HCT116 (cell line): ENCODE measurements around the gene MTHFSD. TPM values are rescaled to one million over a fixed set of nuclear protein-coding genes. Genes with fewer than 3 reads are reported as not detected.

Experiments used
- ATAC-seq: fragments of 200-7000 bp; cut with Tn5 transposase; 2 replicates; pipeline ENCODE4 v1.9.1; 2020; ENCODE audit warnings: mild to moderate bottlenecking, moderate library complexity
- BruUV-seq: library from RNA; stranded (reverse); fragments of 400-500 nt; replicated peaks from 2 replicates; lab custom pipeline; 2021; lab: Mats Ljungman, UMichigan
- CTCF ChIA-PET: fragments of 300-600 bp; sonication (Branson Sonifier 250); formaldehyde crosslinking; loops from one replicate; lab custom pipeline; 2021; ENCODE audit warnings: antibody characterized with exemption; lab: Charles Lee
- POLR2A ChIA-PET: fragments of 300-600, 350-600 bp; sonication (Branson Sonifier 250); formaldehyde crosslinking; loops from one replicate; lab custom pipeline; 2021; ENCODE audit warnings: antibody characterized with exemption; lab: Charles Lee
- RAD21 ChIA-PET, 2 experiments: fragments of 300-600 bp; sonication (Branson Sonifier 250); formaldehyde crosslinking; loops; one replicate each; lab custom pipeline; 2023; ENCODE audit warnings: low total read pairs in 2 of 2; ENCODE audit not compliant: uncharacterized antibody in 2 of 2, unreplicated experiment in 2 of 2, low non-redundant PET in 1 of 2; lab: Charles Lee
- DNase-seq: peaks from one replicate; pipeline ENCODE4 v3.0.0-alpha.2; 2010; ENCODE audit warnings: low read depth, low spot score
- H2AFZ ChIP-seq: fragments of 200-600 bp; shearing (Covaris generic), sonication (generic); 2 replicates; pipeline ENCODE4 v1.6.1; 2017; ENCODE audit warnings: low read depth, mixed run types, mixed read lengths, antibody characterized with exemption, low read length; ENCODE audit not compliant: poor library complexity, severe bottlenecking
- H3K27ac ChIP-seq: 2 replicates; pipeline ENCODE4 v1.5.1; 2012; ENCODE audit warnings: low read depth, low read length
- H3K27me3 ChIP-seq: fragments of 200-600 bp; sonication (generic); 2 replicates; pipeline ENCODE4 v1.6.1; 2016; ENCODE audit warnings: mixed run types, low read length, mixed read lengths; ENCODE audit not compliant: insufficient read depth
- H3K36me3 ChIP-seq, 2 experiments: fragments of 200-500 bp in 1 of 2; fragments of 200-600 bp in 1 of 2; sonication (Bioruptor generic) in 1 of 2; sonication (generic) in 1 of 2; 2 replicates each; pipeline versions ENCODE4 v1.5.1 to v1.6.1; 2014 to 2016; ENCODE audit warnings: low read length in 2 of 2, inconsistent platforms in 1 of 2, mixed read lengths in 1 of 2, mixed run types in 1 of 2; ENCODE audit not compliant: insufficient read depth in 2 of 2, control insufficient read depth in 1 of 2
- H3K4me1 ChIP-seq, 2 experiments: fragments of 200-600 bp in 1 of 2; sonication (generic) in 1 of 2; 2 replicates each; pipeline versions ENCODE4 v1.5.1 to v1.6.1; 2012 to 2017; ENCODE audit warnings: low read length in 2 of 2, inconsistent platforms in 1 of 2, mild to moderate bottlenecking in 1 of 2, mixed read lengths in 1 of 2, mixed run types in 1 of 2, moderate library complexity in 1 of 2; ENCODE audit not compliant: insufficient read depth in 2 of 2, control insufficient read depth in 1 of 2
- H3K4me2 ChIP-seq: fragments of 200-600 bp; sonication (generic); 2 replicates; pipeline ENCODE4 v1.6.1; 2017; ENCODE audit warnings: mixed run types, low read length, mixed read lengths
- H3K4me3 ChIP-seq, 2 experiments: fragments of 200-600 bp in 1 of 2; sonication (generic) in 1 of 2; replicated peaks in 1 of 2; 2 replicates each; pipeline ENCODE4 v1.5.1; 2011 to 2016; ENCODE audit warnings: low read length in 2 of 2, control low read depth in 1 of 2, low read depth in 1 of 2, mild to moderate bottlenecking in 1 of 2, mixed read lengths in 1 of 2, mixed run types in 1 of 2
- H3K79me2 ChIP-seq: fragments of 200-600 bp; sonication (generic); 2 replicates; pipeline ENCODE4 v1.6.1; 2017; ENCODE audit warnings: mild to moderate bottlenecking, mixed run types, low read length, moderate library complexity, mixed read lengths; ENCODE audit not compliant: insufficient read depth
- H3K9ac ChIP-seq: fragments of 200-600 bp; sonication (generic); 2 replicates; pipeline ENCODE4 v1.6.1; 2016; ENCODE audit warnings: low read length, mixed read lengths
- H3K9me2 ChIP-seq: fragments of 200-600 bp; sonication (generic), shearing (Covaris generic); 2 replicates; pipeline ENCODE4 v1.6.1; 2017; ENCODE audit warnings: mixed run types, mild to moderate bottlenecking, moderate library complexity; ENCODE audit not compliant: insufficient read depth
- H3K9me3 ChIP-seq, 2 experiments: fragments of 200-500 bp in 1 of 2; fragments of 200-600 bp in 1 of 2; sonication (Bioruptor generic) in 1 of 2; sonication (generic) in 1 of 2; 2 replicates each; pipeline ENCODE4 v1.6.1; 2014 to 2017; ENCODE audit warnings: low read length in 2 of 2, mixed read lengths in 2 of 2, inconsistent platforms in 1 of 2, low read depth in 1 of 2, mild to moderate bottlenecking in 1 of 2, mixed run types in 1 of 2, moderate library complexity in 1 of 2; ENCODE audit not compliant: control insufficient read depth in 1 of 2, insufficient read depth in 1 of 2
- H4K20me1 ChIP-seq: fragments of 200-600 bp; sonication (generic), shearing (Covaris generic); 2 replicates; pipeline ENCODE4 v1.6.1; 2017; ENCODE audit warnings: mixed run types, mild to moderate bottlenecking, moderate library complexity; ENCODE audit not compliant: insufficient read depth
- CBX3 ChIP-seq: IDR thresholded peaks from 2 replicates; pipeline ENCODE4 v1.6.1; 2012; ENCODE audit warnings: low read depth
- CEBPB ChIP-seq: IDR thresholded peaks from 2 replicates; pipeline ENCODE4 v1.6.1; 2012; ENCODE audit warnings: low read depth
- EGR1 ChIP-seq: IDR thresholded peaks from 2 replicates; pipeline ENCODE4 v1.6.1; 2012; ENCODE audit warnings: low read depth
- ELF1 ChIP-seq: IDR thresholded peaks from 2 replicates; pipeline ENCODE4 v1.6.1; 2012; ENCODE audit warnings: low read depth, borderline replicate concordance
- EZH2 ChIP-seq: fragments of 200-600 bp; sonication (generic); IDR thresholded peaks from 2 replicates; pipeline ENCODE4 v1.6.1; 2017; ENCODE audit warnings: antibody characterized with exemption, mixed run types
- FOSL1 ChIP-seq: IDR thresholded peaks from 2 replicates; pipeline ENCODE4 v1.6.1; 2012; ENCODE audit warnings: low read depth
- JUND ChIP-seq: IDR thresholded peaks from 2 replicates; pipeline ENCODE4 v1.6.1; 2012
- POLR2A ChIP-seq: IDR thresholded peaks from 2 replicates; pipeline ENCODE4 v1.7.0; 2011; ENCODE audit warnings: borderline replicate concordance; ENCODE audit not compliant: insufficient read depth, insufficient read length; ENCODE audit errors: extremely low read depth
- RAD21 ChIP-seq: IDR thresholded peaks from 2 replicates; pipeline ENCODE4 v1.6.1; 2012; ENCODE audit warnings: low read depth, mild to moderate bottlenecking
- SIN3A ChIP-seq: IDR thresholded peaks from 2 replicates; pipeline ENCODE4 v1.6.1; 2012; ENCODE audit warnings: low read depth
- SP1 ChIP-seq: IDR thresholded peaks from 2 replicates; pipeline ENCODE4 v1.6.1; 2012; ENCODE audit warnings: low read depth
- SRF ChIP-seq: IDR thresholded peaks from 2 replicates; pipeline ENCODE4 v1.6.1; 2012; ENCODE audit warnings: low read depth
- TCF7L2 ChIP-seq: IDR thresholded peaks from 2 replicates; pipeline ENCODE4 v1.7.0; 2011; ENCODE audit warnings: borderline replicate concordance, inconsistent platforms; ENCODE audit not compliant: insufficient read depth, insufficient read length; ENCODE audit errors: extremely low read depth
- YY1 ChIP-seq: IDR thresholded peaks from 2 replicates; pipeline ENCODE4 v1.6.1; 2011; ENCODE audit warnings: low read length, low read depth, moderate library complexity, mild to moderate bottlenecking; ENCODE audit not compliant: insufficient replicate concordance; ENCODE audit errors: extremely low read depth
- ZFX ChIP-seq: fragments of 450-650 bp; IDR thresholded peaks from 2 replicates; pipeline ENCODE4 v1.6.1; 2017
- ZNF274 ChIP-seq: fragments of 200-500 bp; sonication (Bioruptor generic); IDR thresholded peaks from 2 replicates; pipeline ENCODE4 v1.6.1; 2014; ENCODE audit warnings: mild to moderate bottlenecking, low read depth, low read length, inconsistent platforms
- intact Hi-C: fragments of 100-400 bp; cut with micrococcal nuclease; formaldehyde crosslinking; loops from 2 replicates; pipeline ENCODE4 v1.10.0; 2022
- total RNA-seq: library from RNA; stranded (reverse); gene quantifications from one replicate; pipeline ENCODE4 v1.2.1, GENCODE V29; 2021; ENCODE audit not compliant: unreplicated experiment
- TF ChIP-seq, protein P1 (sequence below): IDR thresholded peaks from 2 replicates; pipeline ENCODE4 v1.6.1; 2012; ENCODE audit warnings: low read depth
- TF ChIP-seq, protein P2 (sequence below): IDR thresholded peaks from 2 replicates; pipeline ENCODE4 v1.6.1; 2012
- TF ChIP-seq, protein P3 (sequence below), 3 experiments: fragments of 200-600 bp in 1 of 3; sonication (generic) in 1 of 3; IDR thresholded peaks in 2 of 3; conservative IDR thresholded peaks in 1 of 3; 2 replicates each; pipeline ENCODE4 v1.5.1; 2012 to 2017; ENCODE audit warnings: low read depth in 2 of 3, low read length in 2 of 3, antibody characterized with exemption in 1 of 3, borderline replicate concordance in 1 of 3, control low read depth in 1 of 3, mild to moderate bottlenecking in 1 of 3, mixed read lengths in 1 of 3, mixed run types in 1 of 3, moderate library complexity in 1 of 3; ENCODE audit not compliant: insufficient read depth in 1 of 3

Gene MTHFSD
- total RNA-seq, 1 experiment from 2014 or later, result 33.1 TPM

GRCh38 chr16:86573646-86574508 is 18.8 kb upstream of the MTHFSD start:
- CTCF ChIA-PET, result no interaction called here
- no peak overlapping the region for H3K4me3 ChIP-seq
- DNase-seq (no peak), ATAC-seq (no peak)
- peaks cover 11 to 22% of the 10 kb centered on the region in 2 experiments; a peak in 3 of 4 replicates for H3K4me1 ChIP-seq
- no peaks in the 10 kb centered on the region for H4K20me1 ChIP-seq
- RAD21 ChIA-PET, result no interaction called here
- 0 out of 2 replicates have a peak, but pooled peaks cover 5% of the 10 kb centered on the region for H3K27me3 ChIP-seq
- intact Hi-C loops, result loop anchor here (2.0 kb wide), 1 partner anchor 91 kb away; no protein-coding TSS in a partner anchor
- no peak overlapping the region for H3K27ac ChIP-seq
- no peaks in the 10 kb centered on the region for H3K36me3 ChIP-seq
- BruUV-seq, result no TSS peak
- no peaks in the 10 kb centered on the region for H3K79me2 ChIP-seq
- H3K9me3 ChIP-seq, result no peaks in the 10 kb centered on the region
- H3K9ac ChIP-seq, result no peak overlapping the region
- H3K9me2 ChIP-seq, result no peaks in the 10 kb centered on the region
- POLR2A ChIA-PET, result no interaction called here
- TF ChIP-seq, protein P1, sequence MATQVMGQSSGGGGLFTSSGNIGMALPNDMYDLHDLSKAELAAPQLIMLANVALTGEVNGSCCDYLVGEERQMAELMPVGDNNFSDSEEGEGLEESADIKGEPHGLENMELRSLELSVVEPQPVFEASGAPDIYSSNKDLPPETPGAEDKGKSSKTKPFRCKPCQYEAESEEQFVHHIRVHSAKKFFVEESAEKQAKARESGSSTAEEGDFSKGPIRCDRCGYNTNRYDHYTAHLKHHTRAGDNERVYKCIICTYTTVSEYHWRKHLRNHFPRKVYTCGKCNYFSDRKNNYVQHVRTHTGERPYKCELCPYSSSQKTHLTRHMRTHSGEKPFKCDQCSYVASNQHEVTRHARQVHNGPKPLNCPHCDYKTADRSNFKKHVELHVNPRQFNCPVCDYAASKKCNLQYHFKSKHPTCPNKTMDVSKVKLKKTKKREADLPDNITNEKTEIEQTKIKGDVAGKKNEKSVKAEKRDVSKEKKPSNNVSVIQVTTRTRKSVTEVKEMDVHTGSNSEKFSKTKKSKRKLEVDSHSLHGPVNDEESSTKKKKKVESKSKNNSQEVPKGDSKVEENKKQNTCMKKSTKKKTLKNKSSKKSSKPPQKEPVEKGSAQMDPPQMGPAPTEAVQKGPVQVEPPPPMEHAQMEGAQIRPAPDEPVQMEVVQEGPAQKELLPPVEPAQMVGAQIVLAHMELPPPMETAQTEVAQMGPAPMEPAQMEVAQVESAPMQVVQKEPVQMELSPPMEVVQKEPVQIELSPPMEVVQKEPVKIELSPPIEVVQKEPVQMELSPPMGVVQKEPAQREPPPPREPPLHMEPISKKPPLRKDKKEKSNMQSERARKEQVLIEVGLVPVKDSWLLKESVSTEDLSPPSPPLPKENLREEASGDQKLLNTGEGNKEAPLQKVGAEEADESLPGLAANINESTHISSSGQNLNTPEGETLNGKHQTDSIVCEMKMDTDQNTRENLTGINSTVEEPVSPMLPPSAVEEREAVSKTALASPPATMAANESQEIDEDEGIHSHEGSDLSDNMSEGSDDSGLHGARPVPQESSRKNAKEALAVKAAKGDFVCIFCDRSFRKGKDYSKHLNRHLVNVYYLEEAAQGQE, result no peak
- TF ChIP-seq, protein P2, sequence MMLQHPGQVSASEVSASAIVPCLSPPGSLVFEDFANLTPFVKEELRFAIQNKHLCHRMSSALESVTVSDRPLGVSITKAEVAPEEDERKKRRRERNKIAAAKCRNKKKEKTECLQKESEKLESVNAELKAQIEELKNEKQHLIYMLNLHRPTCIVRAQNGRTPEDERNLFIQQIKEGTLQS, result no peak
- TF ChIP-seq ELF1, result no peak
- TF ChIP-seq FOSL1, result no peak
- TF ChIP-seq JUND, result no peak
- no peak for TF ChIP-seq CEBPB
- no peak for TF ChIP-seq SRF
- TF ChIP-seq, protein P3, sequence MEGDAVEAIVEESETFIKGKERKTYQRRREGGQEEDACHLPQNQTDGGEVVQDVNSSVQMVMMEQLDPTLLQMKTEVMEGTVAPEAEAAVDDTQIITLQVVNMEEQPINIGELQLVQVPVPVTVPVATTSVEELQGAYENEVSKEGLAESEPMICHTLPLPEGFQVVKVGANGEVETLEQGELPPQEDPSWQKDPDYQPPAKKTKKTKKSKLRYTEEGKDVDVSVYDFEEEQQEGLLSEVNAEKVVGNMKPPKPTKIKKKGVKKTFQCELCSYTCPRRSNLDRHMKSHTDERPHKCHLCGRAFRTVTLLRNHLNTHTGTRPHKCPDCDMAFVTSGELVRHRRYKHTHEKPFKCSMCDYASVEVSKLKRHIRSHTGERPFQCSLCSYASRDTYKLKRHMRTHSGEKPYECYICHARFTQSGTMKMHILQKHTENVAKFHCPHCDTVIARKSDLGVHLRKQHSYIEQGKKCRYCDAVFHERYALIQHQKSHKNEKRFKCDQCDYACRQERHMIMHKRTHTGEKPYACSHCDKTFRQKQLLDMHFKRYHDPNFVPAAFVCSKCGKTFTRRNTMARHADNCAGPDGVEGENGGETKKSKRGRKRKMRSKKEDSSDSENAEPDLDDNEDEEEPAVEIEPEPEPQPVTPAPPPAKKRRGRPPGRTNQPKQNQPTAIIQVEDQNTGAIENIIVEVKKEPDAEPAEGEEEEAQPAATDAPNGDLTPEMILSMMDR (IDR thresholded peaks at IDR 0.05 in 2 of 3, conservative IDR thresholded peaks at IDR 0.05 in 1 of 3; ENCODE audit: borderline replicate concordance in 1 of 3, insufficient read depth in 1 of 3, low read depth in 2 of 3, low read length in 2 of 3), result no peak
- TF ChIP-seq EZH2, result no peak
- TF ChIP-seq SIN3A, result no peak
- TF ChIP-seq SP1, result no peak
- no peak for TF ChIP-seq POLR2A
- no peak for TF ChIP-seq CBX3
- no peak for TF ChIP-seq TCF7L2
- TF ChIP-seq RAD21, result no peak
- no peak for TF ChIP-seq ZNF274
- no peak for TF ChIP-seq EGR1
- no peak for TF ChIP-seq YY1
- no peak for TF ChIP-seq ZFX
- H2AFZ ChIP-seq, result no peak overlapping the region
- H3K4me2 ChIP-seq, result no peak overlapping the region
